HepG2 (cell line): ENCODE data around the gene CCDC73. TPM values are rescaled to one million over a fixed set of nuclear protein-coding genes. Genes with fewer than 3 reads are reported as not detected.
A peak's percentile ranks its signal among the peaks of the same experiment; 100 is the strongest.

Source experiments
- AFF4 ChIP-seq: sonication (generic); formaldehyde crosslinking; IDR thresholded peaks from 2 replicates; pipeline ENCODE4 v1.4.0; 2020; ENCODE audit warnings: missing genetic modification reagents
- CSRNP1 ChIP-seq: sonication (generic); formaldehyde crosslinking; IDR thresholded peaks from 2 replicates; pipeline ENCODE4 v1.8.1; 2023; ENCODE audit warnings: mild to moderate bottlenecking, missing genetic modification reagents
- FUBP1 ChIP-seq: sonication (generic); formaldehyde crosslinking; IDR thresholded peaks from 2 replicates; pipeline ENCODE4 v1.5.1; 2020; ENCODE audit warnings: missing genetic modification reagents, mild to moderate bottlenecking, borderline replicate concordance
- GABPA ChIP-seq, 2 experiments: IDR thresholded peaks; 2 replicates each; pipeline ENCODE4 v1.6.1; 2011 to 2016; ENCODE audit warnings: low read depth in 2 of 2, low read length in 1 of 2, missing biosample characterization in 1 of 2, missing genetic modification characterization in 1 of 2
- GATAD2A ChIP-seq: IDR thresholded peaks from 2 replicates; pipeline ENCODE4 v1.6.1; 2016
- NFIB ChIP-seq: sonication (generic); formaldehyde crosslinking; IDR thresholded peaks from 2 replicates; pipeline ENCODE4 v1.9.0; 2021; ENCODE audit warnings: missing genetic modification reagents, mild to moderate bottlenecking, borderline replicate concordance
- NFIC ChIP-seq: IDR thresholded peaks from 2 replicates; pipeline ENCODE4 v1.6.1; 2012; ENCODE audit warnings: mild to moderate bottlenecking, low read length, inconsistent platforms
- PAX8 ChIP-seq: sonication (generic); formaldehyde crosslinking; IDR thresholded peaks from 2 replicates; pipeline ENCODE4 v1.8.0; 2022; ENCODE audit warnings: mild to moderate bottlenecking, missing genetic modification reagents, borderline replicate concordance
- SOX13 ChIP-seq, 3 experiments: fragments of 450-650 bp in 1 of 3; sonication (generic) in 1 of 3; formaldehyde crosslinking in 1 of 3; IDR thresholded peaks in 2 of 3; conservative IDR thresholded peaks in 1 of 3; 2 replicates each; pipeline versions ENCODE4 v1.5.0 to v1.6.1; 2016 to 2020; ENCODE audit warnings: antibody characterized with exemption in 1 of 3, mild to moderate bottlenecking in 1 of 3, missing compliant biosample characterization in 1 of 3, missing genetic modification reagents in 1 of 3, moderate library complexity in 1 of 3
- SOX6 ChIP-seq, 2 experiments: fragments of 450-650 bp in 1 of 2; sonication (generic) in 1 of 2; formaldehyde crosslinking in 1 of 2; IDR thresholded peaks; 2 replicates each; pipeline versions ENCODE4 v1.4.0 to v1.6.1; 2017 to 2020; ENCODE audit warnings: antibody characterized with exemption in 1 of 2, mild to moderate bottlenecking in 1 of 2, missing genetic modification reagents in 1 of 2
- TIGD3 ChIP-seq: sonication (generic); formaldehyde crosslinking; IDR thresholded peaks from 2 replicates; pipeline ENCODE4 v1.5.1; 2020; ENCODE audit warnings: mild to moderate bottlenecking, missing genetic modification reagents, borderline replicate concordance
- ZFYVE20 ChIP-seq: sonication (generic); formaldehyde crosslinking; IDR thresholded peaks from 2 replicates; pipeline ENCODE4 v1.8.0; 2023; ENCODE audit warnings: low read depth, mild to moderate bottlenecking, moderate library complexity, missing genetic modification reagents, borderline replicate concordance
- ZNF10 ChIP-seq: sonication (generic); formaldehyde crosslinking; IDR thresholded peaks from 2 replicates; pipeline ENCODE4 v1.4.0; 2020; ENCODE audit warnings: mild to moderate bottlenecking, low read depth, missing genetic modification reagents, borderline replicate concordance
- ZNF30 ChIP-seq: sonication (generic); formaldehyde crosslinking; IDR thresholded peaks from 2 replicates; pipeline ENCODE4 v1.5.0; 2020; ENCODE audit warnings: mild to moderate bottlenecking, missing genetic modification reagents
- ZNF343 ChIP-seq: sonication (generic); formaldehyde crosslinking; IDR thresholded peaks from 2 replicates; pipeline ENCODE4 v1.4.0; 2020; ENCODE audit warnings: mild to moderate bottlenecking, missing genetic modification reagents
- ZSCAN29 ChIP-seq: sonication (generic); formaldehyde crosslinking; conservative IDR thresholded peaks from 2 replicates; pipeline ENCODE4 v1.4.0; 2020; ENCODE audit warnings: mild to moderate bottlenecking, missing genetic modification reagents
- polyA plus RNA-seq, 8 experiments: library from polyadenylated mRNA; depleted of rRNA in 3 of 8; stranded (reverse) in 7 of 8; unstranded in 1 of 8; fragments of >200 nt; fragmentation: Illumina TruSeq in 4 of 8; extraction: Trizol in 4 of 8; gene quantifications; 2 replicates each; pipeline versions ENCODE4 v1.2.1 to v1.2.3, GENCODE V29; 2011 to 2016; ENCODE audit warnings: low read depth in 4 of 8, missing spikeins in 1 of 8, mixed read lengths in 1 of 8; ENCODE audit not compliant: insufficient read depth in 1 of 8
- total RNA-seq, 5 experiments: library from RNA; depleted of rRNA; stranded (reverse); fragments of >200 nt; fragmentation: Illumina TruSeq; extraction: Trizol; gene quantifications; 2 replicates each; pipeline ENCODE4 v1.2.3, GENCODE V29; 2016; ENCODE audit warnings: low read depth in 1 of 5
- TF ChIP-seq, protein P1 (sequence below): IDR thresholded peaks from 2 replicates; pipeline ENCODE4 v1.6.1; 2016; ENCODE audit warnings: low read depth, control low read depth

The CCDC73 gene
- total and polyA plus RNA-seq, 2 of the 13 experiments (the other 11 are each of a cell fraction or from before 2014, with no cell fraction given) = 0.01 to 0.11 TPM

DNA sequence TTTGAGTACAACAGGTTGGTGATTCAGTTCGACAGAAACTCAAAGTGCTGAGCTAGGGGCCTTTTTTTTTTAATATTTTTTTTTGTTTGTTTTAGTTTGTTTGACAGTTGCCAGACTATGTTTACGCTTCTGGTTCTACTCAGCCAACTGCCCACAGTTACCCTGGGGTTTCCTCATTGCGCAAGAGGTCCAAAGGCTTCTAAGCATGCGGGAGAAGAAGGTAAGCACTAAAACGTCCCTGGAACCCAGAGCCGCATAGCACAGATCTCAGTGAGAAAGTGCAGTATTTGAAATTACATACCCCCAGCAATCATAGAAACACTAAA lies 35.9 kb upstream of the CCDC73 start (continued):
- TF ChIP-seq, protein P1, sequence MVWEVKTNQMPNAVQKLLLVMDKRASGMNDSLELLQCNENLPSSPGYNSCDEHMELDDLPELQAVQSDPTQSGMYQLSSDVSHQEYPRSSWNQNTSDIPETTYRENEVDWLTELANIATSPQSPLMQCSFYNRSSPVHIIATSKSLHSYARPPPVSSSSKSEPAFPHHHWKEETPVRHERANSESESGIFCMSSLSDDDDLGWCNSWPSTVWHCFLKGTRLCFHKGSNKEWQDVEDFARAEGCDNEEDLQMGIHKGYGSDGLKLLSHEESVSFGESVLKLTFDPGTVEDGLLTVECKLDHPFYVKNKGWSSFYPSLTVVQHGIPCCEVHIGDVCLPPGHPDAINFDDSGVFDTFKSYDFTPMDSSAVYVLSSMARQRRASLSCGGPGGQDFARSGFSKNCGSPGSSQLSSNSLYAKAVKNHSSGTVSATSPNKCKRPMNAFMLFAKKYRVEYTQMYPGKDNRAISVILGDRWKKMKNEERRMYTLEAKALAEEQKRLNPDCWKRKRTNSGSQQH (CRISPR knock-in tag) = peak; percentile 68; the same call in 1 of the 2 replicates
- TF ChIP-seq ZNF10 (CRISPR knock-in tag) (no peak), SOX13 (IDR thresholded peaks at IDR 0.05) (no peak), SOX13 (CRISPR knock-in tag; conservative IDR thresholded peaks at IDR 0.05 in 1 of 2, IDR thresholded peaks at IDR 0.05 in 1 of 2) (0 out of 4 replicates have a peak, but pooled peaks of 1 of the 2 experiments have one; percentile 43), AFF4 (no peak), ZFYVE20 (CRISPR knock-in tag) (no peak), TIGD3 (CRISPR knock-in tag) (no peak), GATAD2A (CRISPR knock-in tag) (peak; percentile 60), ZNF30 (CRISPR knock-in tag) (no peak), ZSCAN29 (no peak), NFIB (CRISPR knock-in tag) (no peak), ZNF343 (CRISPR knock-in tag) (no peak), PAX8 (CRISPR knock-in tag) (no peak), NFIC (0 out of 2 replicates have a peak, but pooled peaks have one; percentile 18), SOX6 (IDR thresholded peaks at IDR 0.05) (no peak), SOX6 (CRISPR knock-in tag; IDR thresholded peaks at IDR 0.05) (peak; percentile 63; the same call in 1 of the 2 replicates), FUBP1 (CRISPR knock-in tag) (no peak), GABPA (IDR thresholded peaks at IDR 0.05; ENCODE audit: low read depth, low read length) (no peak), GABPA (CRISPR knock-in tag; IDR thresholded peaks at IDR 0.05; ENCODE audit: low read depth) (peak; percentile 20; the same call in 1 of the 2 replicates), CSRNP1 (CRISPR knock-in tag) (no peak)
